IPS-18c (cell line): Measurements from ENCODE around the gene PLCG1.

Experiments
- H3K4me3 ChIP-seq: 2 replicates; pipeline ENCODE4 v1.7.0; 2013; ENCODE audit warnings: low read depth, mild to moderate bottlenecking, low read length, moderate library complexity; ENCODE audit not compliant: insufficient read depth
- H3K9me3 ChIP-seq: one replicate; pipeline ENCODE4 v1.6.1; 2013; ENCODE audit warnings: mild to moderate bottlenecking, low read length, moderate library complexity; ENCODE audit not compliant: control insufficient read depth, insufficient read depth

Gene PLCG1

GRCh38 chr20:41154436-41155176, 17.3 kb downstream of the PLCG1 start:
- Histone ChIP-seq H3K4me3 (no peak overlapping the region), H3K9me3 (peaks cover 2% of the 10 kb centered on the region)

GRCh38 chr20:41155261-41155660, 17.9 kb downstream of the PLCG1 start:
- no peak overlapping the region for H3K4me3 ChIP-seq
- peaks cover 2% of the 10 kb centered on the region for H3K9me3 ChIP-seq

GRCh38 chr20:41158082-41158625, 20.8 kb downstream of the PLCG1 start:
- peaks cover 2% of the 10 kb centered on the region for H3K9me3 ChIP-seq
- H3K4me3 ChIP-seq = no peak overlapping the region

- no peaks in the 10 kb centered on the region for H3K9me3 ChIP-seq
- H3K4me3 ChIP-seq = no peak overlapping the region
These were observed 22.2 kb downstream of the PLCG1 start for GRCh38 chr20:41159547-41159946.

GRCh38 chr20:41160686-41161085, 23.3 kb downstream of the PLCG1 start:
- H3K9me3 ChIP-seq = no peaks in the 10 kb centered on the region
- H3K4me3 ChIP-seq = no peak overlapping the region

GRCh38 chr20:41161886-41162285, 24.5 kb downstream of the PLCG1 start:
- H3K9me3 ChIP-seq = no peaks in the 10 kb centered on the region
- no peak overlapping the region for H3K4me3 ChIP-seq

GRCh38 chr20:41162396-41162795, 25.1 kb downstream of the PLCG1 start:
- no peaks in the 10 kb centered on the region for H3K9me3 ChIP-seq
- no peak overlapping the region for H3K4me3 ChIP-seq

- Histone ChIP-seq H3K4me3 (no peak overlapping the region), H3K9me3 (no peaks in the 10 kb centered on the region)
These were observed 26.5 kb downstream of the PLCG1 start for GRCh38 chr20:41163821-41164220.

GRCh38 chr20:41165001-41165882, 27.9 kb downstream of the PLCG1 start:
- no peak overlapping the region for H3K4me3 ChIP-seq
- H3K9me3 ChIP-seq = no peaks in the 10 kb centered on the region

GRCh38 chr20:41166201-41167117, 29.1 kb downstream of the PLCG1 start:
- H3K9me3 ChIP-seq = no peaks in the 10 kb centered on the region

GRCh38 chr20:41167118-41167470, 29.8 kb downstream of the PLCG1 start:
- no peaks in the 10 kb centered on the region for H3K9me3 ChIP-seq
- H3K4me3 ChIP-seq = no peak overlapping the region

More at GRCh38 chr20:41166201-41167117, 29.1 kb downstream of the PLCG1 start:
- no peak overlapping the region for H3K4me3 ChIP-seq

GRCh38 chr20:41167481-41168253, 30.3 kb downstream of the PLCG1 start:
- Histone ChIP-seq H3K4me3 (no peak overlapping the region), H3K9me3 (no peaks in the 10 kb centered on the region)

GRCh38 chr20:41168281-41169161, 31.2 kb downstream of the PLCG1 start:
- no peak overlapping the region for H3K4me3 ChIP-seq
- no peaks in the 10 kb centered on the region for H3K9me3 ChIP-seq

GRCh38 chr20:41169162-41169690, 31.9 kb downstream of the PLCG1 start:
- Histone ChIP-seq H3K4me3 (no peak overlapping the region), H3K9me3 (no peaks in the 10 kb centered on the region)

GRCh38 chr20:41169791-41170351, 32.5 kb downstream of the PLCG1 start:
- no peaks in the 10 kb centered on the region for H3K9me3 ChIP-seq

More at GRCh38 chr20:41169791-41170351, 32.5 kb downstream of the PLCG1 start:
- no peak overlapping the region for H3K4me3 ChIP-seq
